ENCODE data around the gene EPS15. TPM values are rescaled to one million over a fixed set of nuclear protein-coding genes. Genes with fewer than 3 reads are reported as not detected.
"Not testable (repeated sequence)": the region's sequence is repeated elsewhere in the genome, so short reads cannot be mapped to it uniquely, and the experiment has no call there.

Gene EPS15
- total and polyA plus RNA-seq, 2 of the 8 experiments (the other 6 are each of a cell fraction or from before 2014, with no cell fraction given) = 15.9 to 57.2 TPM

DNA sequence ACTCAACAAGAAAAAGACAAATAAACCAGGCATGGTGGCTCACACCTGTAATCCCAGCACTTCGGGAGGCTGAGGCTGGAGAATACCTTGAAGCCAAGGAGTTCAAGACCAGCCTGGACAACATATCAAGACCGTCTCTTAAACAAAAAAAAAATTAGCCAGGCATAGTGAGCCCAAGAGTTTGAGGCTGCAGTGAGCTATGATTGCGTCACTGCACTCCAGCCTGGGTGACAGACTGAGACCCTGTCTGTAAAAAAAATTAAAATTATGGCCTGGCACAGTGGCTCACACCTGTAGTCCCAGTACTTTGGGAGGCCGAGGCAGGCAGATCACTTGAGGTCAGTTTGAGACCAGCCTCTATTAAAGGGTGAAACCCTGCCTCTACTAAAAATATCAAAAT, 11.4 kb upstream of the EPS15 start:
- H4K91ac ChIP-seq (replicated peaks; ENCODE audit: insufficient read length, low read length); H2BK120ac ChIP-seq (replicated peaks; ENCODE audit: low read depth, low read length); H3K79me2 ChIP-seq (ENCODE audit: control insufficient read depth in 1 of 2, insufficient read depth in 2 of 2, low read length in 2 of 2); FAIRE-seq; H3K4me1 ChIP-seq (replicated peaks in 1 of 4; ENCODE audit: control insufficient read depth in 3 of 4, insufficient read depth in 4 of 4, low read length in 3 of 4); H4K20me1 ChIP-seq (replicated peaks in 1 of 2; ENCODE audit: control insufficient read depth in 1 of 2, insufficient read depth in 2 of 2, low read length in 2 of 2); H3K36me3 ChIP-seq (ENCODE audit: control insufficient read depth in 2 of 4, insufficient read depth in 4 of 4, low read length in 3 of 4); H3K4ac ChIP-seq (replicated peaks; ENCODE audit: insufficient read length, low read depth, low read length); H3K27ac ChIP-seq (ENCODE audit: low read depth, low read length); H2BK20ac ChIP-seq (ENCODE audit: low read length); H3K9me3 ChIP-seq (ENCODE audit: insufficient read depth in 2 of 2, low read depth in 1 of 2, low read length in 1 of 2); H3K4me2 ChIP-seq (ENCODE audit: insufficient read depth in 1 of 2, low read depth in 2 of 2, low read length in 2 of 2); H3K79me1 ChIP-seq (ENCODE audit: low read depth, low read length); H3K9ac ChIP-seq (replicated peaks in 1 of 4; ENCODE audit: extremely low read depth in 1 of 4, low read depth in 3 of 4, low read length in 3 of 4); DNase-seq (ENCODE audit: low read depth in 1 of 2, low spot score in 2 of 2); H2BK5ac ChIP-seq (ENCODE audit: low read depth, low read length); H3K4me3 ChIP-seq (ENCODE audit: extremely low read depth in 1 of 4, insufficient read depth in 2 of 4, low read depth in 3 of 4, low read length in 4 of 4); H3K27me3 ChIP-seq (replicated peaks in 1 of 4; ENCODE audit: control insufficient read depth in 3 of 4, extremely low read depth in 1 of 4, insufficient read depth in 3 of 4, low read length in 3 of 4); H2BK15ac ChIP-seq (ENCODE audit: low read length); H3K18ac ChIP-seq (ENCODE audit: extremely low read depth, low read length); H4K5ac ChIP-seq (ENCODE audit: insufficient read length, low read depth, low read length); H4K8ac ChIP-seq (ENCODE audit: extremely low read depth, insufficient read depth, low read length); H2BK12ac ChIP-seq (ENCODE audit: low read depth, low read length); H3K14ac ChIP-seq (ENCODE audit: insufficient read length); CTCF ChIA-PET (ENCODE audit: partially characterized antibody); H3K23ac ChIP-seq (ENCODE audit: insufficient read length); H3K23me2 ChIP-seq (ENCODE audit: low read depth, low read length); H3K56ac ChIP-seq (replicated peaks; ENCODE audit: insufficient read length, low read depth, low read length); H2AFZ ChIP-seq (ENCODE audit: low read length); POLR2A ChIA-PET (ENCODE audit: partially characterized antibody); H2AK5ac ChIP-seq (ENCODE audit: low read depth, low read length): not testable (repeated sequence)
- 84% methylated on average over 4 of the region's 4 CpGs; no CpG with 5 or more reads in 1 of the 2 experiments for WGBS, 2 experiments (ENCODE audit: extremely low coverage in 1 of 2, insufficient coverage in 1 of 2, insufficient read length in 1 of 2, insufficient replicate concordance in 2 of 2, low coverage in 1 of 2, low lambda C conversion rate in 2 of 2, missing lambda C conversion rate in 1 of 2)

All from H1 (cell line).